Left lung (tissue), 10 donors: ENCODE results near the gene ZCCHC4. TPM values are rescaled to one million over a fixed set of nuclear protein-coding genes. Genes with fewer than 3 reads are reported as not detected.
"Not testable (repeated sequence)": the region's sequence is repeated elsewhere in the genome, so short reads cannot be mapped to it uniquely, and the experiment has no call there.

ENCODE experiments used
- ATAC-seq: fragments of 200-7000 bp; cut with Tn5 transposase; one replicate; pipeline ENCODE4 v1.9.1; 2020; ENCODE audit warnings: moderate library complexity
- DNase-seq, 4 donors: peaks; one replicate each; pipeline ENCODE4 v3.0.0-alpha.2; 2013 to 2020
- H3K27ac ChIP-seq, 2 donors: fragments of 200-600 bp; sonication (generic) in 1 of 2; one replicate each; pipeline versions ENCODE4 v1.5.0 to v1.8.0; 2020 to 2021
- H3K27me3 ChIP-seq, 2 donors: fragments of 200-600 bp; sonication (generic) in 1 of 2; one replicate each; pipeline versions ENCODE4 v1.5.0 to v1.8.0; 2020 to 2021
- H3K36me3 ChIP-seq, 2 donors: fragments of 200-600 bp; sonication (generic) in 1 of 2; one replicate each; pipeline versions ENCODE4 v1.5.0 to v1.8.0; 2020 to 2021
- H3K4me1 ChIP-seq, 2 donors: fragments of 200-600 bp; one replicate each; pipeline ENCODE4 v1.8.0; 2021
- H3K4me3 ChIP-seq, 2 donors: fragments of 200-600 bp; sonication (generic) in 1 of 2; one replicate each; pipeline versions ENCODE4 v1.5.0 to v1.8.0; 2020 to 2021; ENCODE audit warnings: mild to moderate bottlenecking in 1 of 2
- H3K9me3 ChIP-seq, 2 donors: fragments of 200-600 bp; sonication (generic) in 1 of 2; one replicate each; pipeline versions ENCODE4 v1.5.0 to v1.8.0; 2020 to 2021
- intact Hi-C, 2 donors: fragments of 100-400 bp; cut with DNase I; formaldehyde crosslinking; loops; one replicate each; pipeline versions ENCODE4 v1.11.2 to v1.14.2; 2022
- polyA plus RNA-seq, 6 donors: library from polyadenylated mRNA; unstranded; fragments of 120-200 nt; gene quantifications; one replicate each; pipeline ENCODE4 v1.2.1, GENCODE V29; 2013; ENCODE audit not compliant: insufficient read length in 6 of 6
- total RNA-seq, 2 donors: library from RNA; stranded (reverse); fragmentation: NEBNext Ultra II Directional; extraction: Animal tissue kit (Norgen Biotek cat#: 25700); gene quantifications; one replicate each; pipeline ENCODE4 v1.2.1, GENCODE V29; 2021
- TF ChIP-seq, protein P1 (sequence below), 2 donors: fragments of 200-600 bp; sonication (generic) in 1 of 2; IDR thresholded peaks; one replicate each; pipeline versions ENCODE4 v1.5.0 to v1.8.0; 2021; ENCODE audit warnings: antibody characterized with exemption in 2 of 2
- donor health status: DM: no; HTN: yes; CAD: no.
- donor health status: DM: no; HTN: no; CAD: no.

The ZCCHC4 gene
- total and polyA plus RNA-seq, 8 donors = 8.5 to 17.1 (median 15.7) TPM

DNA sequence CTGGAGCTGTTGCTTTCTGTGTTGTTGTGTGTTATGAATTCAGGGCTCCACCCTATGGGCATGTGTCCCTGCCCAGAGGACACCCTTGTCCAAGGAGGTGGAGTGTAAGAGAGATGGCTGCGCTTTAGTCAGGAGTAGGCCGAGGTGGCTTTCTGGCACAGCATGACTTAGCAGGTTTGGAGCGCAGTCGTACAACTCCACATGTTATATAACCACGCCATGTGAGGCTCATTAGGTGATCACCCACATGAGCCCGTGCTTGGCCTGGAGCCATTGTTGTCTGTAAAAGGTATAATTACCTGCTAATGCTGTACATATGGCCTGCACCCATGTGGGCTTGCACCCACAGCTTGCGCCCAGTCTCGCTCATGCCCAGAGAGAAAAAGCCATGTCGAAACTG is 48.7 kb downstream of the ZCCHC4 start:
- no peaks in the 10 kb centered on the region for H3K4me1 ChIP-seq
- DNase-seq (no peak), ATAC-seq (no peak)
- intact Hi-C loops = loop anchor here in 1 of 2 donors (10.0 kb wide), 1 partner anchor 176 kb away; no protein-coding TSS in a partner anchor
- H3K36me3 ChIP-seq = no peaks in the 10 kb centered on the region
- no peaks in the 10 kb centered on the region for H3K27me3 ChIP-seq
- no peak overlapping the region for H3K4me3 ChIP-seq
- H3K27ac ChIP-seq = no peak overlapping the region
- TF ChIP-seq, protein P1, sequence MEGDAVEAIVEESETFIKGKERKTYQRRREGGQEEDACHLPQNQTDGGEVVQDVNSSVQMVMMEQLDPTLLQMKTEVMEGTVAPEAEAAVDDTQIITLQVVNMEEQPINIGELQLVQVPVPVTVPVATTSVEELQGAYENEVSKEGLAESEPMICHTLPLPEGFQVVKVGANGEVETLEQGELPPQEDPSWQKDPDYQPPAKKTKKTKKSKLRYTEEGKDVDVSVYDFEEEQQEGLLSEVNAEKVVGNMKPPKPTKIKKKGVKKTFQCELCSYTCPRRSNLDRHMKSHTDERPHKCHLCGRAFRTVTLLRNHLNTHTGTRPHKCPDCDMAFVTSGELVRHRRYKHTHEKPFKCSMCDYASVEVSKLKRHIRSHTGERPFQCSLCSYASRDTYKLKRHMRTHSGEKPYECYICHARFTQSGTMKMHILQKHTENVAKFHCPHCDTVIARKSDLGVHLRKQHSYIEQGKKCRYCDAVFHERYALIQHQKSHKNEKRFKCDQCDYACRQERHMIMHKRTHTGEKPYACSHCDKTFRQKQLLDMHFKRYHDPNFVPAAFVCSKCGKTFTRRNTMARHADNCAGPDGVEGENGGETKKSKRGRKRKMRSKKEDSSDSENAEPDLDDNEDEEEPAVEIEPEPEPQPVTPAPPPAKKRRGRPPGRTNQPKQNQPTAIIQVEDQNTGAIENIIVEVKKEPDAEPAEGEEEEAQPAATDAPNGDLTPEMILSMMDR (IDR thresholded peaks at IDR 0.05) = no peak
- H3K9me3 ChIP-seq = no peaks in the 10 kb centered on the region

DNA sequence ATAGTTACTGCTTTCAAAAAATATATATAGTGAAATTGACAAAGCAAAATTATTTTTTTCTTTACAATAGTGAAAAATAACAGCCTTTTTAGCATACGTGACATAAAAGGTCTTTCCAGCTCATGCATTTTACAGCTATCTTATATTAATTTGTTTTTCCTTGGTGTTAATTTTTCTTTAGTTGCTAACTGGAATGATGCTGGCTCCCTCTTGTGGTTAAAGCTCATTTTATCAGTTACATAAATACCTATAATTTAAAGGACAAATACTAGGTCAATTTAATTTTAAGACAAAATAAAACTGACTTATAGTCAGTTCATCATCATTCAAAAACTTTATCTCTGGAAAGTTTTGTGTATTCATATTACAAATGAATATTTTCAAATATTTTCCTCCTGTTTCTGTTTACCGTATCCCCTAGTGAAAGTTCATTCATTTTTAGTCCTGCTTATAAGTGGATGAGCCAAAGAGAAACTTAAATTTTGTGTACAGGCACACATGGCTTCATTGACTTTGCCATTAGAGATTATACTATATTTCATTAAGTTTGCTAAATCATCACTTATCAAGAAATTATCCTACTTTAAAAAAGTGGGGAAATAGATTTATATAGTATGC is 54.5 kb downstream of the ZCCHC4 start:
- H3K36me3 ChIP-seq = peaks cover 0 to 10% of the 10 kb centered on the region in 2 donors
- H3K27ac ChIP-seq = no peak overlapping the region
- H3K27me3 ChIP-seq = no peaks in the 10 kb centered on the region
- H3K4me3 ChIP-seq = no peak overlapping the region
- H3K9me3 ChIP-seq = no peaks in the 10 kb centered on the region
- TF ChIP-seq, protein P1 (IDR thresholded peaks at IDR 0.05) = peak; percentile 38 to 48
- H3K4me1 ChIP-seq = no peaks in the 10 kb centered on the region
- peak; percentile 44 for ATAC-seq
- peak in 1 of 4 donors; percentile 32 for DNase-seq
- intact Hi-C loops = loop anchor here in 1 of 2 donors (10.0 kb wide), 1 partner anchor 182 kb away; no protein-coding TSS in a partner anchor

DNA sequence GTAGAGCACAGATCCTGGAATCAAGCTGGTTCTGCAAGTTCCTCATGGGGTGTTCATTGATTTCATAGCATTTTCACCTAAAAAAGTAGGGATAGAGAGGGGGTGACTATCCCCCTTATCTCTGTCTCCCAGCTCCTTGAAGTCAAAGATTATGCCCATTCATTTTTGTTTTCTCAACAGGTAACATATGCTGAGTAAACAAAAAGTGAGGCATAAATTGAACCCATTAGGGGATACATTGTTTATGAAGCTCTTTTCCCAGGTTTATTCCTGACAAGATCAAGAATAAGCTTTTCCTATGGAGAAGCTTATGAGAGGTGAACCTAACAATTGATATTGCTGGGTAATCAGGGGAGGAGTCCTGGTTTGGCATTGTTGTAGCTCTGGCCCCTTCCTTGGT is 55.3 kb downstream of the ZCCHC4 start:
- H3K27me3 ChIP-seq = no peaks in the 10 kb centered on the region
- no peak overlapping the region for H3K4me3 ChIP-seq
- TF ChIP-seq, protein P1 (IDR thresholded peaks at IDR 0.05) = no peak
- H3K27ac ChIP-seq = no peak overlapping the region
- no peaks in the 10 kb centered on the region for H3K4me1 ChIP-seq
- DNase-seq = no peak
- intact Hi-C loops = loop anchor here in 1 of 2 donors (10.0 kb wide), 1 partner anchor 183 kb away; no protein-coding TSS in a partner anchor
- peaks cover 0 to 10% of the 10 kb centered on the region in 2 donors for H3K36me3 ChIP-seq
- no peak for ATAC-seq
- no peaks in the 10 kb centered on the region for H3K9me3 ChIP-seq

DNA sequence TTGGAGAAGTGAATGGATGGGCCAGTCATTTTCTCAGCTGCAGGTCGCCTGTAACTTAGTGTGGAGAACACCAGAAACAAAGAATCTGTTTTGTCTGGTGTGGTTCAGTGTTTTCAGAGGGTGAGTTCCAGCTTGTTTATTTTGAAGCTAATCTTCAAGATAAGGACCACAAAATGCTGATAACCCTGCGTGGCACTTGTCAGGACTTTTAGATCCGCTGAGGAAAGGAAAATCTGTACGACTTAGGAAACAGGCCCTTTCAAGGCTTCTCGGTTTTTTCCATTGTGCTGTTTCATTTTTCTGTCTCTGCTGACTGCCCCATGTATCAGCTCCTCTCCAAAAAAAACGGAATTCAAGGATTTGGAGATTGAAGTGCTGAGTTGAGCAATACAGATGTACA is 55.7 kb downstream of the ZCCHC4 start:
- H3K36me3 ChIP-seq = peaks cover 0 to 10% of the 10 kb centered on the region in 2 donors
- no peaks in the 10 kb centered on the region for H3K27me3 ChIP-seq
- ATAC-seq (no peak), DNase-seq (no peak)
- no peaks in the 10 kb centered on the region for H3K4me1 ChIP-seq
- H3K9me3 ChIP-seq = no peaks in the 10 kb centered on the region
- H3K4me3 ChIP-seq = no peak overlapping the region
- intact Hi-C loops = loop anchor here in 1 of 2 donors (10.0 kb wide), 1 partner anchor 184 kb away; no protein-coding TSS in a partner anchor
- TF ChIP-seq, protein P1 (IDR thresholded peaks at IDR 0.05) = no peak
- H3K27ac ChIP-seq = no peak overlapping the region

DNA sequence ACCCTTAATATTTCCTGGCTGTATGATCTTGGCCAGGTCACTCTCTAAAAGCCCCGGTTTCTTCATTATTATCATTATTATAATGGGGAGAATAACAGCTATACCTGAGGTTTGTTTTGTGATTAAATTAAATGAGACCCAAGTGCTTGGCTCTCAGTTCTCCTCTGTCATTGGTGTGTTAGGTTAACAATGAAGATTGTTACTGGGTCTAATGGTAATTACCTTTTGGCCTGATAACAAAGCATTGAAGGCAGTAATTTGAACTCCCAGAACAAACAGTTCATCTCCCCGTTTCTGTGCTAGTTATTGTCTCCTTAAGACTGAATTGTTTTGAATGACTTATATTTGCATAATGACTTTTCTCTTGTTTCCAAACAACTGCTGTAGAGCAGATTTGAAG is 57.7 kb downstream of the ZCCHC4 start:
- no peak overlapping the region for H3K4me3 ChIP-seq
- no peaks in the 10 kb centered on the region for H3K9me3 ChIP-seq
- DNase-seq (no peak), ATAC-seq (no peak)
- no peaks in the 10 kb centered on the region for H3K27me3 ChIP-seq
- TF ChIP-seq, protein P1 (IDR thresholded peaks at IDR 0.05) = no peak
- H3K4me1 ChIP-seq = no peaks in the 10 kb centered on the region
- H3K27ac ChIP-seq = no peak overlapping the region
- H3K36me3 ChIP-seq = peaks cover 0 to 10% of the 10 kb centered on the region in 2 donors
- intact Hi-C loops = no loop called here

DNA sequence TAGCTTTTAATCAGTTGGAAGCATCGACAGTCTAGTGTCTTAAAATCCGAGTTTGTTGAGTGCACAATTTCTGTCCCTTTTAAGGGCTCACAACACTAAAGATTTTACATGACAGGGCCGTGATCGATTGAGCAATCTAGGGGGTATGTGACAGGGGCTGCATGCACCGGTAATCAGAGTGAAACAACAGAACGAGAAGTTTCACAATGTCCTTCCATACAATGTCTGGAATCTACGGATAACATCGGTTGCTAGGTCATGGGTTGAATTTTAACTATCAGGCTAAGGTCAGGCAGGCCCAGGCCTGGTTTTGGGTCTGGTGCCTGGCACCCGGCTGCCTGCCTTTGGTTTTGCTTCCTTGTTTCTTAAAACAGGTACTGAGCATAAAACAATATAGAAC is 60.0 kb downstream of the ZCCHC4 start:
- H3K9me3 ChIP-seq, H3K36me3 ChIP-seq, DNase-seq, intact Hi-C loops, H3K4me3 ChIP-seq, H3K27me3 ChIP-seq, H3K27ac ChIP-seq, ATAC-seq, H3K4me1 ChIP-seq: not testable (repeated sequence)
